Superior temporal gyrus (tissue), 1 donor: ENCODE data around the gene TTC16.

Experiments
- DNase-seq: peaks from one replicate; pipeline ENCODE4 v3.0.0-alpha.2; 2016; ENCODE audit errors: extremely low spot score

Gene TTC16

GRCh38 chr9:127720865-127721227, 5.0 kb downstream of the TTC16 start:
- DNase-seq, result no peak

- no peak for DNase-seq
Observed at GRCh38 chr9:127721391-127721821, 5.5 kb downstream of the TTC16 start.

GRCh38 chr9:127722055-127722745, 6.3 kb downstream of the TTC16 start:
- DNase-seq, result no peak

- DNase-seq, result no peak
Observed at GRCh38 chr9:127723013-127723412, 7.1 kb downstream of the TTC16 start.

- no peak for DNase-seq
Observed at GRCh38 chr9:127723444-127723843, 7.6 kb downstream of the TTC16 start.

- DNase-seq, result no peak
Observed at GRCh38 chr9:127724012-127724411, 8.1 kb downstream of the TTC16 start.

- DNase-seq, result no peak
Observed at GRCh38 chr9:127726871-127727270, 11.0 kb downstream of the TTC16 start.

GRCh38 chr9:127728808-127729207, 12.9 kb downstream of the TTC16 start:
- DNase-seq, result no peak

- DNase-seq, result no peak
Observed at GRCh38 chr9:127729522-127730256, 13.8 kb downstream of the TTC16 start.

GRCh38 chr9:127730262-127730661, 14.4 kb downstream of the TTC16 start:
- DNase-seq, result no peak

- DNase-seq, result no peak
Observed at GRCh38 chr9:127730799-127731410, 15.0 kb downstream of the TTC16 start.

GRCh38 chr9:127731938-127732337, 16.1 kb downstream of the TTC16 start:
- DNase-seq, result no peak

GRCh38 chr9:127732444-127732843, 16.6 kb downstream of the TTC16 start:
- DNase-seq, result no peak

- no peak for DNase-seq
Observed at GRCh38 chr9:127733614-127734013, 17.7 kb downstream of the TTC16 start.

- no peak for DNase-seq
Observed at GRCh38 chr9:127734247-127734746, 18.4 kb downstream of the TTC16 start.

- peak; percentile 97 for DNase-seq
Observed at GRCh38 chr9:127734747-127735529, 19.1 kb downstream of the TTC16 start, which contains the start of gene TOR2A. Gene TOR2A, minus strand, starts transcription at chr9:127735294. Its CDS starts 24 bp downstream, at chr9:127735270.

- DNase-seq, result no peak
Observed at GRCh38 chr9:127735530-127736185, 19.8 kb downstream of the TTC16 start.

- DNase-seq, result no peak
Observed at GRCh38 chr9:127738666-127739065, 22.8 kb downstream of the TTC16 start.

GRCh38 chr9:127739614-127740330, 23.9 kb downstream of the TTC16 start:
- DNase-seq, result no peak

- DNase-seq, result peak; percentile 85
Observed at GRCh38 chr9:127741831-127742434, 26.1 kb downstream of the TTC16 start.
